DMS153 treated with DMSO at 0.1 percent for 48 hours (cell line): ENCODE results near the gene PITX3.

Experiments
- DNase-seq: peaks from one replicate; lab custom pipeline; 2025; ENCODE audit not compliant: unreplicated experiment; lab: John Stamatoyannopoulos, UW

Gene PITX3

DNA sequence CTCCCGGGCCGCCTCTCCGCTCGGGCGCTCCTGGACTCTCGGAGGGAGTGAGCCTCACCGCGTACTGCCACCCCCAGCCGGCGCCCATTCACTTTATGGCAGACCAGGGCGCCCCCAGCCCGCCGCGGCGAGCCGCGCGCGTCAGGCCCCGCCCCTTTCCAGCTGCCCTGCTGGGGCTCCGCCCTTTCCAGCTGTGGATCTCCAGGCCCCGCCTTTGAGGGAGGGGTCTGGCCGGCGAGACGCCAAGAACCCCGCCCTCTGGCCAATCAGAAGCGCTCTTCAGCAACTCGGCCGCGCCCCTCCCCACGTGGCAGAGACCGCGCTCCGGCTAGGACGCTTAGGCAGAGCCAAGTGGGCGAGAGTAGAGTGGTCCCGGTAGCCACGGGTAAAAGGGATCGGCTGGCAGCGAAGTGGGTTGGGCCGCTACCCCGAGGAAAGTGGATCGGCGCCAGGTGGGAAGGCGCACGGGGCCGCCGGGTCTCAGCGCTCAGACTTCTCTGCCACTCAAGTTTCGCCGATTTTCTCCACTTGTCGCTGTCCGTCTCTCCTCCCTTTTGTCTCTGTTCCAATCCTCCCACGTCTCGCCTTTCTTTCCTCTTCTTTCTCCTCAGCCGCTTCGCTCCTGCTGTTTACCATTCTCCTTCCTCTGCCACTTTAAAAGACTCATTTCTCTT lies at the start of gene PITX3:
Gene PITX3, minus strand, starts transcription at position 69 of the 674 bp plus-strand sequence. CDS start 9,432 bp downstream, outside the sequence.
- peak; percentile 70 for DNase-seq

- no peak for DNase-seq
Measured at GRCh38 chr10:102289840-102290239, 48.5 kb upstream of the PITX3 start.

- no peak for DNase-seq
Measured at GRCh38 chr10:102289356-102289755, 48.0 kb upstream of the PITX3 start.

- DNase-seq: no peak
Measured at GRCh38 chr10:102287991-102288390, 46.7 kb upstream of the PITX3 start.

GRCh38 chr10:102287538-102287937 lies 46.2 kb upstream of the PITX3 start:
- DNase-seq: no peak

GRCh38 chr10:102286216-102286615 lies 44.9 kb upstream of the PITX3 start:
- DNase-seq: no peak

- no peak for DNase-seq
Measured at GRCh38 chr10:102285133-102285532, 43.8 kb upstream of the PITX3 start.

DNA sequence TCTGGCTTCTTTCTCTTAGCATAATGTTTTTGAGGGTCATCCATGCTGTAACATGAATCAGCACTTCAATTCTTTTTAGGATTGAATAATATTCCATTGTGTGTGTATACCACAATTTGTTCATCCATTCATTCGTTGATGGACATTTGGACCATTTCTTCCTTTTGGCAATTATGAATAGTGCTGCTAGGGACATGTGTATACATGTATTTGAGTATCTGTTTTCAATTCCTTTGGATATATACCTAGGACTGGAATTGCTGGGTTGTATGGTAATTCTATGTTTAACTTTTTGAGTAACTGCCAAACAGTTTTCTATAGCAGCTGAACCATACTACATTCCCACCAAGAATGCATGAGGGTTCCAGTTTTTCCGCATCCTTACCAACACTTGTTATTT lies 43.2 kb upstream of the PITX3 start:
- DNase-seq: no peak

- DNase-seq: no peak
Measured at GRCh38 chr10:102283890-102284289, 42.6 kb upstream of the PITX3 start.

DNA sequence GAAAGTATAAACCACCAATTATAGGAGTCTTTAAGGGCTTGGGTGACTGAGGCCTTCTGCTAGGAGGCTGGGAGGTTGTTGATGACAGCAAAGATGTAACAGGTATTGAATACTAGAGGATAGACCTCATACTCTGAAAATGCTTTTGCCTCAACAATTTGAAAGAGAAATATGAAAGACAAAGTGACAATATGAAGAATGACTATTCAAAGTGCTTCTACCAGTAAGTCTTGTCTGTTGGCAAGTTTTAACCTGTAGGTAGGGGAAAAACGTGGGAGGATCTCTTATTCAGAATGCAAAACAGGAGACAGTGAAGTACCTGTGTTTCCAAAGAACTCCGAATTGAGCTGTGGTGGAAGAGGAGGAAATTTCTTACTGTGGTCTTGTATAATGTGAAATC lies 42.2 kb upstream of the PITX3 start:
- no peak for DNase-seq

- DNase-seq: no peak
Measured at GRCh38 chr10:102281102-102281487, 39.8 kb upstream of the PITX3 start.

GRCh38 chr10:102280397-102281101 lies 39.2 kb upstream of the PITX3 start:
- peak; percentile 66 for DNase-seq

GRCh38 chr10:102279104-102279503 lies 37.8 kb upstream of the PITX3 start:
- no peak for DNase-seq

DNA sequence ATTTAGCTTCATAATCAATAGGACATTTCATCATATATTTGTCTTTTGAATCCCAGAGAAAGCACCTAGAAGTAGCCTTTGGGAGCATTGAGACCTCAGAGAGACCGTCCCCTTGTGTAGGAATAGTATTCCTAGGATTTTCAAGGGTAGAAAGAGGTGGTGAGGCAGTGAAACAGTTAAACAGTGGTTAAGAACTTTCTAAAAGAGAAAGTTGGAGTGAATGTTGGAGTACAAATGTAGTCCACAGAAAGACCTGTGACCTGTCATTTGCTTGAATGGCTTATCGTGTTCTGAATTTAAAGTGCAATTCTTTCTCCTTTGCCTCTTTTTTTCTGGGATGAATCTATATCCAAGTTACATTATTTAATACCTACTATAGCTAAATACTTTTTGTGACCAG lies 34.0 kb upstream of the PITX3 start:
- DNase-seq: no peak

GRCh38 chr10:102274062-102274461 lies 32.8 kb upstream of the PITX3 start:
- DNase-seq: no peak

- no peak for DNase-seq
Measured at GRCh38 chr10:102269017-102269416, 27.7 kb upstream of the PITX3 start.

DNA sequence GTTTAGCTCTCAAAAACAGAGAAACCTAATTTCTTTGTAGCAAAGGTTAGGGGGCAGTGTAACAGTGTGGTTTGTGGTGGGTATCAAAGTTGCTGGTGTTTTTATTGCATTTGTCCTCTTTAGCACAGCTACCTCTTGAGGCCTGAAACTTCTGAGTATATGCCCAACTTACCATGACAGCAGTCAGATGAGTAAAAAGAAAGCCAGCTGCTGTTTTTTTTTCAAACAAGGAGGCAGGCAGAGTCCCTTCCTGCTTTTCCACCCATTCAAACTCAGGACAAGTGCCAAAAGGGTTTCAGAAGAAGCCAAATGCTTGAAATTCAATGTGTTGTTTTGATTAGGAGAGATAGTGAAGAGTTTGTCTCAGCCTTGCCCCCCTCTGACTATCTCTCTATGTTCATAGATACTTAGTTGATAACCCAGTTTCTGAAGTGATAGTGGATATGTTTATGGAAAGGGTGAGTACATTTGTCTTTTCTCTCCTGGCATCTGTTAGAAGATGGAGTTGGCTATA lies 27.1 kb upstream of the PITX3 start:
- DNase-seq: no peak

DNA sequence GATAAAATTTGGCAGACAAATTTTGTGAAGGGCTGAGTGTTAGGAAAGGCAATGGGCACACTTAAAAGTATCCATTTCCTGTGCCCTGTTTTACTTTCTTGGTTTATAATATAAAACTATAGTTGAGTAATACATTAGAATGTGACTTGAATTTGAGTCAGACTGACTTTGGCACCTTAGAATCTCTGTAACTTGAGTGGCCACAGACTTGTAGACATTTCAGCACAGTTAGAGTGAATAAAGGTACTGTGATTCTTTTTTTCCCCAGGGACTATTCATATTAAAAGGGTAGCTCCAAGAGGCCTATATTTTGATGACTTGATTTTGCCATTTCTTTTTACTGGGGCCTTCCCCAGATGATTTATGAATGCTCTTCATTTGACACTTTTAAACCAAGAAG lies 26.4 kb upstream of the PITX3 start:
- no peak for DNase-seq

DNA sequence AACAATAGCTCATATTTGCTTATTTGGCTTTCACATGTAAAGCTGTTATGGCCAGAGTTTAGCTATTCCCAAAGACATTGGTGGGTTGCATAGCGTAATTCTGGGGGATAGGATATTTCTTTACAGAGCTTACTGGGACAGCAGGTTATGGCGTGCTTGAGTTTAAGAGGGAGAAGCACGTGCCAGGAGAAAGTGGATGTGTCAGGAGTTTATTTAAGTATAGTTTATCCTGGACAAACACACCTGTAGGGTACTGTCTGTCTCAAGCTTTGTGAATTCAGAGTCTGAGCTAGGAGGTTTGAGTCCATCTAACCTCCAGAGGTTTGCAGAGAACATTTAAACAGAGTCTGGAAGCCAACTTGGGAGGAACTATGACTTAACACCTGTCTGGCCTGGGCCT lies 25.4 kb upstream of the PITX3 start:
- no peak for DNase-seq

- DNase-seq: no peak
Measured at GRCh38 chr10:102264371-102264770, 23.1 kb upstream of the PITX3 start.

GRCh38 chr10:102262744-102263370 lies 21.5 kb upstream of the PITX3 start:
- no peak for DNase-seq

GRCh38 chr10:102261842-102262241 lies 20.5 kb upstream of the PITX3 start:
- no peak for DNase-seq
